Measurements from ENCODE around the gene GADD45B. TPM values are rescaled to one million over a fixed set of nuclear protein-coding genes. Genes with fewer than 3 reads are reported as not detected.

GADD45B gene
- total RNA-seq, 2 donors from 2014 or later, result 430 to 498 TPM

GRCh38 chr19:2444251-2445002, 31.5 kb upstream of the GADD45B start:
- Histone ChIP-seq H3K4me1 (ENCODE audit: control insufficient read depth in 1 of 2, low read depth in 2 of 2) (no peaks in the 10 kb centered on the region), H3K27ac (no peak overlapping the region), H3K27me3 (replicated peaks; ENCODE audit: insufficient read depth) (no peaks in the 10 kb centered on the region), H3K9me3 (no peaks in the 10 kb centered on the region), H3K4me3 (no peak overlapping the region), H3K36me3 (no peaks in the 10 kb centered on the region)
- ATAC-seq (ENCODE audit: insufficient number of reproducible peaks, low FRiP score, low read depth) (no peak), DNase-seq (ENCODE audit: low spot score) (no peak)
- no peak for TF ChIP-seq CTCF (IDR thresholded peaks at IDR 0.05)

GRCh38 chr19:2446381-2446780, 29.5 kb upstream of the GADD45B start:
- H3K27ac ChIP-seq, result no peak overlapping the region
- TF ChIP-seq CTCF (IDR thresholded peaks at IDR 0.05), result no peak
- ATAC-seq (ENCODE audit: insufficient number of reproducible peaks, low FRiP score, low read depth) (no peak), DNase-seq (ENCODE audit: low spot score) (no peak)
- H3K27me3 ChIP-seq (replicated peaks; ENCODE audit: insufficient read depth), result no peaks in the 10 kb centered on the region
- H3K4me3 ChIP-seq, result no peak overlapping the region
- H3K9me3 ChIP-seq, result no peaks in the 10 kb centered on the region
- no peaks in the 10 kb centered on the region for H3K4me1 ChIP-seq (ENCODE audit: control insufficient read depth in 1 of 2, low read depth in 2 of 2)
- no peaks in the 10 kb centered on the region for H3K36me3 ChIP-seq

GRCh38 chr19:2449019-2449418, 26.9 kb upstream of the GADD45B start:
- H3K4me3 ChIP-seq, result no peak overlapping the region
- no peak for ATAC-seq (ENCODE audit: insufficient number of reproducible peaks, low FRiP score, low read depth)
- no peaks in the 10 kb centered on the region for H3K27me3 ChIP-seq (replicated peaks; ENCODE audit: insufficient read depth)
- H3K27ac ChIP-seq, result no peak overlapping the region
- no peaks in the 10 kb centered on the region for H3K36me3 ChIP-seq
- no peaks in the 10 kb centered on the region for H3K9me3 ChIP-seq
- no peak for DNase-seq (ENCODE audit: low spot score)
- TF ChIP-seq CTCF (IDR thresholded peaks at IDR 0.05), result no peak
- no peaks in the 10 kb centered on the region for H3K4me1 ChIP-seq (ENCODE audit: control insufficient read depth in 1 of 2, low read depth in 2 of 2)

- Histone ChIP-seq H3K4me3 (no peak overlapping the region), H3K27me3 (replicated peaks; ENCODE audit: insufficient read depth) (no peaks in the 10 kb centered on the region), H3K36me3 (no peaks in the 10 kb centered on the region), H3K9me3 (no peaks in the 10 kb centered on the region), H3K4me1 (ENCODE audit: control insufficient read depth in 1 of 2, low read depth in 2 of 2) (peaks cover 8 to 12% of the 10 kb centered on the region in 2 donors), H3K27ac (no peak overlapping the region)
- no peak for TF ChIP-seq CTCF (IDR thresholded peaks at IDR 0.05)
- ATAC-seq (ENCODE audit: insufficient number of reproducible peaks, low FRiP score, low read depth) (no peak), DNase-seq (ENCODE audit: low spot score) (no peak)
These were observed 24.8 kb upstream of the GADD45B start for GRCh38 chr19:2451138-2451537.

GRCh38 chr19:2451741-2452140, 24.2 kb upstream of the GADD45B start:
- TF ChIP-seq CTCF (IDR thresholded peaks at IDR 0.05), result no peak
- Histone ChIP-seq H3K4me3 (no peak overlapping the region), H3K27me3 (replicated peaks; ENCODE audit: insufficient read depth) (no peaks in the 10 kb centered on the region), H3K27ac (no peak overlapping the region), H3K36me3 (no peaks in the 10 kb centered on the region), H3K4me1 (ENCODE audit: control insufficient read depth in 1 of 2, low read depth in 2 of 2) (peaks cover 8 to 14% of the 10 kb centered on the region in 2 donors), H3K9me3 (no peaks in the 10 kb centered on the region)
- no peak for DNase-seq (ENCODE audit: low spot score)
- ATAC-seq (ENCODE audit: insufficient number of reproducible peaks, low FRiP score, low read depth), result no peak

Measured in thoracic aorta (tissue), 2 donors.